ENCODE results near the gene RIC1.
"Not testable (repeated sequence)": the region's sequence is repeated elsewhere in the genome, so short reads cannot be mapped to it uniquely, and the experiment has no call there.

The RIC1 gene

DNA sequence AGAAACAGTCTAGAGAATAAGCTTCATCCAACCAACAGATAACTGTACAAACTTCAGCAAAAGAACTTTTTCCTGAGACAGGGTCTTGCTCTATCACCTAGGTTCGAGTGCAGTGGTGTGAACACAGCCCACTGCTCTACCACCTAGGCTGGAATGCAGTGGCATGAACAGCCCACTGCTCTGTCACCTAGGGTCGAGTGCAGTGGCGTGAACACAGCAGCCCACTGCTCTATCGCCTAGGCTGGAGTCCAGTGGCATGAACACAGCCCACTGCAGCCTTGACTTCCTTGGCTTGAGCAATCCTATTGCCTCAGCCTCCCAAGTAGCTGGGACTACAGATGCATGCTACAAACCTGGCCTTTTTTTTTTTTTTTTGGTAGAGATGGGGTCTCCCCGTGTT lies 160.6 kb downstream of the RIC1 start:
- peaks cover 35% of the 10 kb centered on the region for H3K4me1 Mint-ChIP-seq (ENCODE audit: low read depth)
- peaks cover 76% of the 10 kb centered on the region for H3K36me3 Mint-ChIP-seq (ENCODE audit: low read depth)
- H3K4me3 Mint-ChIP-seq: no peak overlapping the region
- H3K9me3 Mint-ChIP-seq: no peaks in the 10 kb centered on the region
- no peaks in the 10 kb centered on the region for H3K27me3 Mint-ChIP-seq (ENCODE audit: low read depth)
- no peak overlapping the region for H3K27ac Mint-ChIP-seq

DNA sequence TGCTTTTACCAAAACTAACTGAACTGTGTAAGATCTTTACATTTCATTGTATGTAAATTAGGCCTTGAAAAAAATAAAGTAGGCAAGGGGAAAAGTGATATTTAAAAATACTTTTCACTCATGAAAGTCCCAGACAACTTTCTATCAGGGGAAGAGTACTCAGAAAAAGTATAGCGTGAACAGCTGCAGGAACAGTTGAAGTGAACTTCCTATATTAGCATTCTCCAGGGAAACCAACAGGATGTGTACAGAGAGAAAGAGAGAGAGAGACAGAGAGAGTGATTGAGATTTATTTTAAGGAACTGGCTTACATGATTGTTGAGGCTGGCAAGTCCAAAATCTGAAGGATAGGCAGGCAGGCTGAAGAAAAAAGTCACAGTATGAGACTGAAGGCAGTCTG lies 162.0 kb downstream of the RIC1 start:
- Mint-ChIP-seq H3K4me1 (ENCODE audit: low read depth) (peaks cover 32% of the 10 kb centered on the region), H3K9me3 (no peaks in the 10 kb centered on the region)

DNA sequence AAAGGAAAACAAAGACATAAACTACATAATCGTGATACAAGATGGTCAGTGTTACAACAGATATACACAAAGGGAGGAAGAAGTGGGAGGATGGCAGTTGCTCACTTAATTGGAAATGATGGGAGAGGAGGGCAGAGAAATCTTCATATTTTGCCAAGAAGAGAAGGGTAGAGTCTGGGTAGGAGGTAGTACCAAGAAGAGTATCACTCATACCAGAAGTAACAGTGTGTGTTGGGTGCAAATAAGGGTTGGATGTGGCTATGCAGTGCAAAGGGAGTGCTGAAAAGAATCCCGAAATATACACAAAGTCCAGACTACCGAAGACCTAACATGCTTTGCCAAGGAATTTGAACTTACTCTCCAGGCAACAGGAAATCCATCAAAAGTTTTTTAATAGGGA lies 163.0 kb downstream of the RIC1 start:
- H3K9me3 Mint-ChIP-seq: no peaks in the 10 kb centered on the region
- peaks cover 34% of the 10 kb centered on the region for H3K4me1 Mint-ChIP-seq (ENCODE audit: low read depth)
- H3K36me3 Mint-ChIP-seq (ENCODE audit: low read depth): peaks cover 73% of the 10 kb centered on the region
- no peaks in the 10 kb centered on the region for H3K27me3 Mint-ChIP-seq (ENCODE audit: low read depth)
- no peak overlapping the region for H3K27ac Mint-ChIP-seq
- no peak overlapping the region for H3K4me3 Mint-ChIP-seq

More for the DNA sequence above, 162.0 kb downstream of the RIC1 start:
- Mint-ChIP-seq H3K27me3 (ENCODE audit: low read depth) (no peaks in the 10 kb centered on the region), H3K36me3 (ENCODE audit: low read depth) (peaks cover 70% of the 10 kb centered on the region), H3K4me3 (no peak overlapping the region), H3K27ac (no peak overlapping the region)

DNA sequence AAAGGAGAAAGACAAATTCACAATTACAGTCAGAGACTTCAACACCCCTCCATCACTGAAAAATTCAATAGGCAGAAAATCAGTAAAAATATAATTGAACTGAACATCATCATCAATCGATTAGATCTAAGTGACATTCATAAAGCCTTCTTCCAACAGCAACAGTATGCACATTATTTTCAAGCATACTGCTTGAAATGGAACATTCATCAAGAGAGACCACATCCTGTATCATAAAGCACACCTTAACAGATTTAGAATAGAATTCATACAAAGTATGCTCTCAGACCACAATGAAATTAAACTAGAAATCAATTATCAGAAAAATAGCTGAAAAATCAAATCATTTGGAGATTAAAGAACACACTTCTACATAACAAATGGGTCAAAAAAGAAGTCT lies 164.9 kb downstream of the RIC1 start:
- Mint-ChIP-seq H3K4me1 (ENCODE audit: low read depth) (peaks cover 27% of the 10 kb centered on the region), H3K9me3 (no peaks in the 10 kb centered on the region), H3K27ac (no peak overlapping the region), H3K27me3 (ENCODE audit: low read depth) (no peaks in the 10 kb centered on the region), H3K4me3 (no peak overlapping the region), H3K36me3 (ENCODE audit: low read depth) (peaks cover 63% of the 10 kb centered on the region)

DNA sequence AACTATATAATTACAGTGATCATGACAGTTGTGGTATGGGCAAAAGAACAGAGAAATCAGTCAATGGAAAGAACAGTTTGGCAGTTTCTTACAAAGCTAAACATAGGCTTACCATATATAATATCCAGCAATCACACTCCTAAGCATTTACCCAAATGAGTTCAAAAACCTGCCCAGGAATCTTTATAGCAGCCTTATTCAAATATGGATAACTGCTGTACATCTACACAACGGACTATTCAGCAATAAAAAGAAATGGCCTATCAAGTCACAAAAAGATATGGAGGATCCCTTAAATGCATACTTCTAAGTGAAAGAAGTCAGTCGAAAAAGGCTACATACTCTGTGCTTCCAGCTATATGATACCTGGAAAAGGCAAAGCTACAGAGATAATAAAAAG lies 167.4 kb downstream of the RIC1 start:
- no peaks in the 10 kb centered on the region for H3K9me3 Mint-ChIP-seq
- H3K4me1 Mint-ChIP-seq (ENCODE audit: low read depth): peaks cover 26% of the 10 kb centered on the region
- no peak overlapping the region for H3K4me3 Mint-ChIP-seq
- no peaks in the 10 kb centered on the region for H3K27me3 Mint-ChIP-seq (ENCODE audit: low read depth)
- H3K27ac Mint-ChIP-seq: no peak overlapping the region
- H3K36me3 Mint-ChIP-seq (ENCODE audit: low read depth): peaks cover 50% of the 10 kb centered on the region

DNA sequence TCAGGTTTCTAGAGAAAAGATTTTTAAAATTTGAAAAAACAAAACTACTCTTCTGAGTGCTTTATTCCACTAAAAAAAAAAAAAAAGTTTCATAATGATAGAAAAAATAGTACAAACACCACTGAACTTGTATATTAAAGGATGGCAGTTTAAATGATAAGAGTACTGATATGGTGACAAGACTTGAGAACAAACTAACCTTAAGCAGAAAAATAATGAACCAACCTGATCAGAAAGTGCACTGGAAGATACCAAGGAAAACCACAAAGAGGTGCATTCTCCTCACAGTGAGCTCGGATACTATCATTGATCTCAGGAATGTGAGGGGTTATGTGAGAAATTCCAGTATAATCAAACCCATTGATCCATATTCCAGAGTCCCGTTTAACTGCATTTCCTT lies 169.7 kb downstream of the RIC1 start:
- no peak overlapping the region for H3K27ac Mint-ChIP-seq
- peaks cover 44% of the 10 kb centered on the region for H3K36me3 Mint-ChIP-seq (ENCODE audit: low read depth)
- H3K9me3 Mint-ChIP-seq: no peaks in the 10 kb centered on the region
- no peak overlapping the region for H3K4me3 Mint-ChIP-seq
- H3K4me1 Mint-ChIP-seq (ENCODE audit: low read depth): peaks cover 12% of the 10 kb centered on the region
- H3K27me3 Mint-ChIP-seq (ENCODE audit: low read depth): no peaks in the 10 kb centered on the region

DNA sequence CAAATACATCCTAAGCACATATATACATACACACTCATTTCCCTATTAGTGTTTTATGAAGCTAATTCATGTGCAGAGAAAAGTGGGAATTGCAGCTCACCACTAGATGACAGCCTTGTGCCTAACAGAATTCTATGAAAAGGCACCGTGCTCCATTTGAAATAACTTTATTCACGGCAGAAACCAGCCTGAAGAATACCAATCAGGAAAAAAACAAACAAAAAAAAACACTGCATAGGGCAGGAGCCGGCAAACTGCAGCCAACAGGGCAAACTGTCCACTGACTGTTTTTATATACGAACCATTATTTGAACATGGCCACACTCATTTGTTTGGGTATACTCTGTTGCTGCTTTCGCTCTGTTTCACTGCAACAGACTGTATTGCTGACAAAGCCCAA lies 170.4 kb downstream of the RIC1 start:
- H3K9me3 Mint-ChIP-seq: no peaks in the 10 kb centered on the region
- no peak overlapping the region for H3K4me3 Mint-ChIP-seq
- H3K4me1 Mint-ChIP-seq (ENCODE audit: low read depth): peaks cover 5% of the 10 kb centered on the region
- no peak overlapping the region for H3K27ac Mint-ChIP-seq
- peaks cover 42% of the 10 kb centered on the region for H3K36me3 Mint-ChIP-seq (ENCODE audit: low read depth)
- no peaks in the 10 kb centered on the region for H3K27me3 Mint-ChIP-seq (ENCODE audit: low read depth)

DNA sequence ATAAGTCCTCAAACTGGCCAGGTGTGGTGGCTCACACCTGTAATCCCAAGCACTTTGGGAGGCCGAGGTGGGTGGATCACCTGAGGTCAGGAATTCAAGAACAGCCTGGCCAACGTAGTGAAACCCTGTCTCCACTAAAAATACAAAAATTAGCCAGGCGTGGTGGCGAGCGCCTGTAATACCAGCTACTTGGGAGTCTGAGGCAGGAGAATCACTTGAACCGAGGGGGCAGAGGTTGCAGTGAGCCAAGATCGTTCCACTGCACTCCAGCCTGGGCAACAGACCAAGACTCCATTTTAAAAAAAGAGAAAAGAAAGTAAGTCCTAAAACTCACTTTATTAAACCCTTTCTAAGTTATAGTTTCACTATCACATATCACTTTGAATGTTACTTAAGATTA lies 171.5 kb downstream of the RIC1 start:
- not testable (repeated sequence) for H3K9me3 Mint-ChIP-seq; H3K27me3 Mint-ChIP-seq (ENCODE audit: low read depth); H3K4me1 Mint-ChIP-seq (ENCODE audit: low read depth); H3K27ac Mint-ChIP-seq; H3K4me3 Mint-ChIP-seq
- peaks cover 40% of the 10 kb centered on the region for H3K36me3 Mint-ChIP-seq (ENCODE audit: low read depth)

DNA sequence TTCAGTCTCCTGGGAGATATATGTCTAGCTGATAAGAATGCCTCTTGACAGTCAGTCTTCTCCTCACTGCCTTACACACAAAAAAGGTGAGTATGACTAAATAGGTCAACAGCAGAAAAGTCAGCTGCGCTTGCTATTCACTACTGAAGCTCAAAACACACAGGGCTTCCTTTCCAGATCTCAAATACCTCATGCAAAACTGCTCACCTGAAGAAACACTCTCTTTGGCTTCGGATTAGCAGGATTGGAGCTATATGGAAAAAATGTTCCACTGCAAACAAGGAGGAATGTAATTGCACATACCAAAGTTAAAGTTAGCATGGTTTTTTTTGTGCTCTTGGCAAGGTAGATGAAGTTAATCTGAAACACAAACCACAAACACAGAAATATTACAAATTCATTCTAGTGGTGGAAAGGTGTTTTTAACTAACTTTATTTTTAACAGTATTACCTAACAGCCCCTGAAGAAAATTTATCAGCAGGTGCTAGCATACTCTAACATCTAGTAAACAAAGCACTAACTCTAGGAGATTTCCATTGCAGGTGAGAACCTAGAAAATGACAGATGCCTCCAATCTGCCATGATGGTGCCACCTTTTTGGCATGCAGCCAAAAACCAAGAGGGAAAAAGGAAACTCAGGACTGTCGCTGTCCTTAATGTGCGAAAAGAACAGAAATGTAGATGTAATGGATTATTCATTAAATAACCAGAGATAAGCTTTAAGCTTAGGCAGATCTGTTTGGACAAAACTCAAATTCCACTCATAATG lies 172.2 kb downstream of the RIC1 start:
- Mint-ChIP-seq H3K27me3 (ENCODE audit: low read depth) (no peaks in the 10 kb centered on the region), H3K9me3 (no peaks in the 10 kb centered on the region), H3K36me3 (ENCODE audit: low read depth) (peaks cover 39% of the 10 kb centered on the region), H3K27ac (no peak overlapping the region), H3K4me3 (no peak overlapping the region), H3K4me1 (ENCODE audit: low read depth) (peaks cover 3% of the 10 kb centered on the region)

DNA sequence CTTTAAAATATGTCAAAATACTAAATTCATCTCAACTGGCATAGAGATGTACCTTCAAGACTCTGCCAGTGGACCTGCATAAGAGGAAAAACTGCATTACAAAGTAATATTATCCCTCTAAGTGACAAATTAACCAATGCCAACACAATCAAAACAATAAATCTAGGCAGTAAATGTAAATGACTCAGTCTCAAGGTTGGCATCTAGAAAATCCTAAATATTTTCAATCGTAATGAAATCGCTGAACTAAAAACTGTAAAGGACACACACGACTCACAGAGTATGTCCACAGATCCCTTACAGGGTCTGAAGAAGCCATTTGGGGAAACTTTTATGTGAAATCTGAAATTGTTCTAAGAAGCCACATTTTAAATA lies 172.8 kb downstream of the RIC1 start:
- peaks cover 3% of the 10 kb centered on the region for H3K4me1 Mint-ChIP-seq (ENCODE audit: low read depth)
- H3K9me3 Mint-ChIP-seq: no peaks in the 10 kb centered on the region
- H3K36me3 Mint-ChIP-seq (ENCODE audit: low read depth): peaks cover 33% of the 10 kb centered on the region
- no peak overlapping the region for H3K27ac Mint-ChIP-seq
- no peak overlapping the region for H3K4me3 Mint-ChIP-seq
- H3K27me3 Mint-ChIP-seq (ENCODE audit: low read depth): no peaks in the 10 kb centered on the region

DNA sequence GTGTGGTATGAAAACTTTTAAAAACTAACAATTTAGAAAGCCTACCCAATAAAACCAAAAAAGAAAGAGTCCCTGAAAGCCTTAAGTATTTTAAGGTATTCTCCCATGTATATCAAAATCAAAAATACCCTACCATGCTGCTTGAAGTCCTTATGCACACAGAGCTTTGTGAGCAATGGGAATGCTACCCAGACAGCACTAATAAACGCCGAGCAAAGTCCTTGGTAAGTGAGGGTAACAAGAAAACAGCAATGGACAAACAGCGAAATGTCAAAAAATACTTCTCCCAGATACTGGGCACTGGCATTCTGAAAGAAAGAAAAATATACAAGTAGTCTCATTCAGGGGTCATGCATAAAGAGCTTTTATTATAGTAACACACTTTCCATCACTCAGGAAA lies 176.6 kb downstream of the RIC1 start:
- H3K36me3 Mint-ChIP-seq (ENCODE audit: low read depth): peaks cover 41% of the 10 kb centered on the region
- no peaks in the 10 kb centered on the region for H3K27me3 Mint-ChIP-seq (ENCODE audit: low read depth)
- no peak overlapping the region for H3K27ac Mint-ChIP-seq
- no peaks in the 10 kb centered on the region for H3K4me1 Mint-ChIP-seq (ENCODE audit: low read depth)
- no peak overlapping the region for H3K4me3 Mint-ChIP-seq
- no peaks in the 10 kb centered on the region for H3K9me3 Mint-ChIP-seq

DNA sequence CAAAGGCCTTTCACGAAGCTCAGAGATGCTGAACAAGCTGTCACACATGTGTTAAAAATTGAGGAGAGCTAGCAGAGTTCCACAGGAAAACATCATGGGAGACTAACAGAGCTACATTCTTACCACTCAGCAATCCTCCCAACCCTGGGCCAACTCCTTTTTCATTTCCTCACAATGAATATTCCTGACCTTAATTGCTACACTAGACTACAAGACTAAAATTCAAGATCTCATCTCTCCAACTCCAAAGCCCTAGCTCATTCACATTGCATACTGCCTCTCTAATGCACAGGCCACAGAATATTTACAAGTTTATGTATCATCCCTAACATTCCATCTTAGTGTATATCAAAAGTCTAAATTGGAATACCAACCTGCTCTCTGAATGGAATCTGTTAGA lies 182.8 kb downstream of the RIC1 start:
- Mint-ChIP-seq H3K4me3 (no peak overlapping the region), H3K9me3 (no peaks in the 10 kb centered on the region), H3K4me1 (ENCODE audit: low read depth) (peaks cover 2% of the 10 kb centered on the region), H3K27me3 (ENCODE audit: low read depth) (no peaks in the 10 kb centered on the region), H3K36me3 (ENCODE audit: low read depth) (peaks cover 48% of the 10 kb centered on the region), H3K27ac (no peak overlapping the region)

DNA sequence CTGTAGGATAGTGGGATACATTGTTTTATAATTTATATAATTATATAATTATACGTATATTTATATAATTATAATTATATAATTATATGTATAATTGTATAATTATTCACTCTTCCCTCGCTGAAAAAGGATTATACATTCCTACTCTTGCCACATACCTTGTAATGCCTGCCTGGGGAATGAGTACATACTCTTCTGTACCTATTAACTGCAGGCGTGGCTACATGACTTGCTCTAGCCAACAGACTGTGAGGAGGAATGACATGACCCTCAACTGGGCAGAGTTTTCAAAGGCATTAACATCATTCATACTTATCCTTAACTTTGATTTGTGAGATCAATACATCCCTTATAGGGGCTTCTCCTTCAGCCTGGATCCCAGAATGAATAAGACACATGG lies 184.9 kb downstream of the RIC1 start:
- no peak overlapping the region for H3K4me3 Mint-ChIP-seq
- no peaks in the 10 kb centered on the region for H3K9me3 Mint-ChIP-seq
- peaks cover 48% of the 10 kb centered on the region for H3K36me3 Mint-ChIP-seq (ENCODE audit: low read depth)
- H3K4me1 Mint-ChIP-seq (ENCODE audit: low read depth): peaks cover 10% of the 10 kb centered on the region
- no peak overlapping the region for H3K27ac Mint-ChIP-seq
- H3K27me3 Mint-ChIP-seq (ENCODE audit: low read depth): no peaks in the 10 kb centered on the region

DNA sequence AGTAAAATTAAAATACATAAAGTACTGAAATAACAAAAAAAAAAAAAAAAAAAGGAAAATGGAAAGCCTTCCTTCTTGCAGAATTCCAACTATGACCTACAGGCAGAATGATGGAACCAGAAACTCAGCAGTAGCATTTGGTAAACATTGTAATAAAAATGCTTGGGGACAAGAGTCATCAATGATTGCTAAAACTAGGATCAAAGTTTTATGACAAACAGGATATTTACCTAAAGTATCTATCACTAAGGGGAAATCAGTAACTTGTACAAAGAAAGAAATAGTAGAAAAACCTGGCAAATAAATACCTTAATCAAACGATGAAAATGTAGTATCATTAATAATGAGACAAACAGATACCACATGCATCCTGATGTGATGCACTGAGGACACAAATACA lies 186.6 kb downstream of the RIC1 start:
- Mint-ChIP-seq H3K27ac (no peak overlapping the region), H3K36me3 (ENCODE audit: low read depth) (peaks cover 45% of the 10 kb centered on the region), H3K9me3 (no peaks in the 10 kb centered on the region), H3K27me3 (ENCODE audit: low read depth) (no peaks in the 10 kb centered on the region), H3K4me3 (no peak overlapping the region), H3K4me1 (ENCODE audit: low read depth) (peaks cover 12% of the 10 kb centered on the region)

DNA sequence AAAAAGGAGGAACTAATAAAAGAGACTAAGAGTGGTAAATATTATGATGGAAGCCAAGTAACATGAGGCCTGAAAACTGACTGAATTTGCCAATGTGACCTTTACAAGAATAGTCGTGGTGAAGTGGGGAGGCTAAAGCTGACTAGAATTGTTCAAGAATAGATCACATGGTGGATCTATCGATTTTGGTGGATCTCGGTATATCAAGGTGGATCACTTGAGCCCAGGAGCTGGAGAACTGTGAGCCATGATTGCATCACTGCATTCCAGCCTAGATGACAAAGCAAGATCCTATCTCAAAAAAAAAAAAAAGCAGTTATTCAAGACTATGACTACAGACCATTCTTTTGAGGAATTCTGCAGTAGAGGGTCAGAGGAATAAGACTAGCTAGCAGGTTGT lies 189.0 kb downstream of the RIC1 start:
- Mint-ChIP-seq H3K27ac (peak overlapping the region; percentile 2), H3K27me3 (ENCODE audit: low read depth) (no peaks in the 10 kb centered on the region), H3K9me3 (no peaks in the 10 kb centered on the region), H3K36me3 (ENCODE audit: low read depth) (peaks cover 35% of the 10 kb centered on the region), H3K4me3 (no peak overlapping the region), H3K4me1 (ENCODE audit: low read depth) (peaks cover 18% of the 10 kb centered on the region)
